IPS DF 6.9 (cell line): ENCODE results near the gene NAV3.

Experiments
- DNase-seq: peaks from one replicate; pipeline ENCODE4 v3.0.0-alpha.2; 2013; ENCODE audit warnings: low read depth, low spot score
- H3K27ac ChIP-seq: one replicate; pipeline ENCODE4 v1.5.1; 2013; ENCODE audit warnings: low read length, control low read depth
- H3K27me3 ChIP-seq: 2 replicates; pipeline ENCODE4 v1.6.1; 2013; ENCODE audit warnings: mild to moderate bottlenecking, low read length; ENCODE audit not compliant: control insufficient read depth, insufficient read depth
- H3K36me3 ChIP-seq: 2 replicates; pipeline ENCODE4 v1.6.1; 2013; ENCODE audit warnings: low read length; ENCODE audit not compliant: control insufficient read depth, insufficient read depth
- H3K4me1 ChIP-seq: 2 replicates; pipeline ENCODE4 v1.6.1; 2013; ENCODE audit warnings: low read length; ENCODE audit not compliant: control insufficient read depth, insufficient read depth
- H3K4me3 ChIP-seq: 2 replicates; pipeline ENCODE4 v1.5.1; 2013; ENCODE audit warnings: mild to moderate bottlenecking, low read length
- H3K9me3 ChIP-seq: 2 replicates; pipeline ENCODE4 v1.6.1; 2013; ENCODE audit warnings: low read length, inconsistent platforms; ENCODE audit not compliant: control insufficient read depth, insufficient read depth
- WGBS: extraction: QIAGEN DNeasy Blood & Tissue Kit; methylation state at CpG from one replicate; pipeline ENCODE4 v1.1.7; 2013; ENCODE audit warnings: mixed read lengths, missing lambda C conversion rate; ENCODE audit not compliant: insufficient read length, insufficient coverage; 5-methylcytosine and 5-hydroxymethylcytosine counted together

NAV3 gene

DNA sequence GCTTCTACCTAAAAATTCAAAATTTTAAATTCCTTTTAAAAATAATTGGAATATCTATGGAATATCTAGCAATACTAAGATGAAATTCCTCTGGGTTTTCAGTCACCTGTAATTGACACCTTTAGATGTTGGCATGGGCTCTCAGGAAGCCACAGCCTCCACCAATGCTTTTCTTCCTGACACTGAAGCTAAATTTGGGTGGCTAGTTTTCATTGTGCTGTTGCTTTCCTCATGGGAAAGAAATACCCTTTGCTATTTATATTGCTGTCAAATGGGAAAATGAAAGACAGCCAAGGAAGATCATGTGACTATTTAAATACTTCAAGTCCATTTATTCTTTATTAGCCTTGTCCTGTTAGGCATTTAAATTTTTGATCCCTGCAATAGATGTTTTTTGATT lies 313.0 kb downstream of the NAV3 start:
- H3K9me3 ChIP-seq, result no peaks in the 10 kb centered on the region
- no peaks in the 10 kb centered on the region for H3K27me3 ChIP-seq
- H3K4me3 ChIP-seq, result no peak overlapping the region
- H3K27ac ChIP-seq, result no peak overlapping the region
- H3K4me1 ChIP-seq, result no peaks in the 10 kb centered on the region
- DNase-seq, result no peak
- H3K36me3 ChIP-seq, result no peaks in the 10 kb centered on the region

DNA sequence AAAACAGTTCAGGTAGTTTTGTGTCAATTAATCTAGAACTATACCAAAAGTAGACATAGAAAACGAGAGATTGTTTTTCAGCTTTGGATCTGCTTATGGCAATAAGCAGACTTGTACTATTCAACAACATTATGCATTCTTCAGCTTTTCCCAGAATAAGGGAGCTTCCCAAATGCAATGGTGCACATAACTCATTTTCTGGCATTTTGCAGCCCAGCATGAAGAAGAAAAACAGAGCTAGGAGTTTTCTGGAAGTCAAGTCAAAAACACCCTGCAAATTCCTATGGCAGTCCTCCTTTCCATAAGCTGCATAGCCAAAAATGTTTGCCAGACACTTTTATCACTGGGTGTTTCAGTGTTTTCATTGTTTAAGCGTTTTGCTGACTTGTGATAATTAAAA lies 314.7 kb downstream of the NAV3 start:
- H3K9me3 ChIP-seq, result no peaks in the 10 kb centered on the region
- H3K27ac ChIP-seq, result no peak overlapping the region
- H3K27me3 ChIP-seq, result no peaks in the 10 kb centered on the region
- no peak for DNase-seq
- no CpG with 5 or more reads among the region's 2 CpGs for WGBS
- no peak overlapping the region for H3K4me3 ChIP-seq
- no peaks in the 10 kb centered on the region for H3K4me1 ChIP-seq
- H3K36me3 ChIP-seq, result no peaks in the 10 kb centered on the region

DNA sequence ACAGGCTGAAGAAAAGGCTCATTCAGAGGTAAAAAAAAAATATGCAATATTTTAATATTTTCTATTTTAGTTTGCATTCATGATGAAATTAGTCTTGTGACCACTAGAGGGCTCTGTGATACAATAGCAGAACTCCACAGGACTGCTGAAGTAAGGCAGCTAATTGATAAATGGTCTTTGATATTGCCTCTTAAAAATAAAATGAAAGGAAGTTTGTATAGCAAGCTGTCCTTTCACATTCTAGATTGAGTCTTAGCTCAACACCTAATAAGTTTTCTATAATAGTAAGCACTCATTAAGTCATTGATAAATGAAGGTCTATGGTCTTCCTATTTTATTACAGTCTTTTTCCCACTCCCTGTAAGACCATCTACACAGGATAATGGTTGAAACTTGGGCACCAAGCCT lies 315.7 kb downstream of the NAV3 start:
- no peaks in the 10 kb centered on the region for H3K9me3 ChIP-seq
- H3K27me3 ChIP-seq, result no peaks in the 10 kb centered on the region
- H3K27ac ChIP-seq, result no peak overlapping the region
- no peaks in the 10 kb centered on the region for H3K4me1 ChIP-seq
- H3K36me3 ChIP-seq, result no peaks in the 10 kb centered on the region
- H3K4me3 ChIP-seq, result no peak overlapping the region
- DNase-seq, result no peak

DNA sequence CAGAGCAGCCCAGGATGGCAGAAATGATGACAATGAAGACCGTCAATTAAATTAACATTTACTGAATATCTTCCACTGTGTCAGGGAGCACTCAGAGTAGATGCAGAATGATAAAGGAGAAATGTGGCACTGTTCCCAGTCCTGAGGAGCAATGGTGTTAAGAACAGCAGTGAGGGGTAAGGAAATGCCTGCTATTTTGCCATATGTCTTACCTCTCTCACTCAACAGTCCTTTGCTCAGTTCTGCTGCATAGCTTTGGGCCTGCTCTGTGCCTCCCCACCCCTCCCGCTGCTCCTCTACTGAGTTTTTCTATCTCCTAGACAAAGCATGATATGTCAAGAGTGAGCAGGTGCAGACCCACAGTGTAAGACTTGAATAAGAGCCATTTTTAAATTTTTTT lies 318.8 kb downstream of the NAV3 start:
- Histone ChIP-seq H3K27ac (no peak overlapping the region), H3K4me3 (no peak overlapping the region), H3K27me3 (no peaks in the 10 kb centered on the region), H3K9me3 (no peaks in the 10 kb centered on the region), H3K36me3 (no peaks in the 10 kb centered on the region), H3K4me1 (no peaks in the 10 kb centered on the region)
- DNase-seq, result no peak
- WGBS, result no CpG with 5 or more reads among the region's 2 CpGs

DNA sequence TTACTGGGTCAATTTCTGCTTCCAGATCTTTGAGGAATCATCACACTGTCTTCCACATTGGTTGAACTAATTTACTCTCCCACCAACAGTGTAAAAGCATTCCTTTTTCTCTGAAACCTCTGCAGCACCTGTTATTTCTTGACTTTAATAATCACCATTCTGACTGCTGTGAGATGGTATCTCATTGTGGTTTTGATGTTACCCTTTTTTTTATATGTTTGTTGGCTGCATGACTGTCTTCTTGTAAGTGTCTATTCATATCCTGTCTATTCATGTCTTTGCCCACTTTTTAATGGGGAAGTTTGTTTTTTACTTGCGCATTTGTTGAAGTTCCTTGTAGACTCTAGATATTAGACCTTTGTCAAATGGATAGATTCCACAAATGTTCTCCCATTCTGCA lies 324.9 kb downstream of the NAV3 start:
- H3K4me1 ChIP-seq, result no peaks in the 10 kb centered on the region

GRCh38 chr12:78156751-78157150 lies 326.1 kb downstream of the NAV3 start:
- Histone ChIP-seq H3K27ac (no peak overlapping the region), H3K36me3 (no peaks in the 10 kb centered on the region), H3K9me3 (no peaks in the 10 kb centered on the region), H3K4me1 (no peaks in the 10 kb centered on the region), H3K4me3 (no peak overlapping the region), H3K27me3 (no peaks in the 10 kb centered on the region)
- DNase-seq, result no peak

More for the DNA sequence above, 324.9 kb downstream of the NAV3 start:
- Histone ChIP-seq H3K36me3 (no peaks in the 10 kb centered on the region), H3K27ac (no peak overlapping the region), H3K4me3 (no peak overlapping the region), H3K9me3 (no peaks in the 10 kb centered on the region), H3K27me3 (no peaks in the 10 kb centered on the region)
- no CpG with 5 or more reads among the region's 1 CpG for WGBS
- DNase-seq, result no peak

DNA sequence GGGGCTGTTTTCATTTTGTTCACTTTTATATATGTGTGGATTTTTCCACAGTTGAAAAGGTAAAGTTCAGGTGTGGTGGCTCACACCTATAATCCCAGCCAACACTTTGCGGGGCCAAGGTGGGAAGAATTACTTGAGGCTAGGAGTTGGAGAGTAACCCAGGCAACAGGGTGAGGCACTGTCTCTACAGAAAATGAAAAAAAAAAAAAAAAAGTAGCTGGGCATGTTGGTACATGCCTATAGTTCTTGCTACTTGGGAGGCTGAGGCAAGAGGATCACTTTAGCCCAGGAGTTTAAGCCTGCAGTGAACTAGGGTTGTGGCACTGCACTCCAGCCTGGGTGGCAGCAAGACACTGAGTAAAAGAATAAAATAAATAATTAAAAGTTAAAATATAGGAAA lies 326.5 kb downstream of the NAV3 start:
- no peak overlapping the region for H3K4me3 ChIP-seq
- no peak overlapping the region for H3K27ac ChIP-seq
- H3K4me1 ChIP-seq, result no peaks in the 10 kb centered on the region
- no peaks in the 10 kb centered on the region for H3K27me3 ChIP-seq
- WGBS, result no CpG with 5 or more reads among the region's 1 CpG
- no peaks in the 10 kb centered on the region for H3K9me3 ChIP-seq
- no peak for DNase-seq
- H3K36me3 ChIP-seq, result no peaks in the 10 kb centered on the region

DNA sequence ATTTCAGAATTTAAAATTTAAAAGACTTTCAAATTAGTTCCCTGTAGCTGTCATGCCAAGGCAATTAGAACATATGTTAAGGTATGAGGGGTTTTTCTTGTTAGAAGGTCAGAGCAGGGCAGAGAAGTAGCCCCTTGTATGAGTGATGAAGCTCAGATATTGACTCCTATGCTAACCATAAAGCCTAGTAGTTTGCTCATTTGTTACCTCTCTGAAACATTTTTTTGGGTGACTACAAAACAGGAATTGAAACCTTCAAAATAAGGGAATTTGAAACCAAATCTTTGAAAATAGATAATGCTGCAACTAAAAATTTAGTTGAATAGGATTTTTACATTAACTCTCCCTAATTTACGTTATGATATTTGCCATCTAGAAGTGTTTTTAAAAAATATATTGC lies 333.5 kb downstream of the NAV3 start:
- no CpG with 5 or more reads among the region's 1 CpG for WGBS
- Histone ChIP-seq H3K36me3 (no peaks in the 10 kb centered on the region), H3K4me3 (no peak overlapping the region), H3K9me3 (no peaks in the 10 kb centered on the region), H3K27me3 (no peaks in the 10 kb centered on the region), H3K4me1 (no peaks in the 10 kb centered on the region), H3K27ac (no peak overlapping the region)
- no peak for DNase-seq

DNA sequence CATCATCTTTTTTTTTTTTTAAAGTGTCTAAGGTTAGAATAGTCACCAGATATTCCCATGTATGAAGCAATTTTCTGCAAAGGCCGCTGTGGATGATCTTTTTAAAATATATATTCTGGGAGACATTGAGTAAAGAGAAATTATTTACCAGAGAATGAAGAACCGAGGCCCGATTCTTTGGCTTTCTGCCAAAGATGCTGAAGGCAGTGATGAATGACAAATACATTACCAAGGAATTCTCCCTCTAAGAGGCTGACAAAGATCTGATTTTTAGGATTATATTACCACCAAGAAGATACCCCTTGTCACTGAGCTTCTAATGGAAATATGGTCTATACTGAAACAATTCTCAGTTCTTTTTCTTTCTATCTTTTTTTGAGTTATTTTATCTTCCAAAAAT lies 336.8 kb downstream of the NAV3 start:
- DNase-seq, result no peak
- no peaks in the 10 kb centered on the region for H3K36me3 ChIP-seq
- no peak overlapping the region for H3K4me3 ChIP-seq
- H3K4me1 ChIP-seq, result no peaks in the 10 kb centered on the region
- no peaks in the 10 kb centered on the region for H3K9me3 ChIP-seq
- WGBS, result no CpG with 5 or more reads among the region's 3 CpGs
- no peak overlapping the region for H3K27ac ChIP-seq
- no peaks in the 10 kb centered on the region for H3K27me3 ChIP-seq

GRCh38 chr12:78171061-78171460 lies 340.4 kb downstream of the NAV3 start:
- Histone ChIP-seq H3K4me1 (no peaks in the 10 kb centered on the region), H3K27ac (no peak overlapping the region), H3K9me3 (no peaks in the 10 kb centered on the region), H3K27me3 (no peaks in the 10 kb centered on the region), H3K4me3 (no peak overlapping the region), H3K36me3 (no peaks in the 10 kb centered on the region)
- WGBS, result no CpG with 5 or more reads among the region's 1 CpG
- DNase-seq, result no peak

- Histone ChIP-seq H3K27me3 (no peaks in the 10 kb centered on the region), H3K27ac (no peak overlapping the region), H3K4me1 (no peaks in the 10 kb centered on the region), H3K9me3 (no peaks in the 10 kb centered on the region), H3K36me3 (no peaks in the 10 kb centered on the region), H3K4me3 (no peak overlapping the region)
- WGBS, result no CpG with 5 or more reads among the region's 4 CpGs
- no peak for DNase-seq
Observed at GRCh38 chr12:78176643-78177042, 345.9 kb downstream of the NAV3 start.
